SHP77 treated with DMSO at 0.1 percent for 48 hours (cell line): Measurements from ENCODE around the gene MAP2K2.
A peak's percentile ranks its signal among the peaks of the same experiment; 100 is the strongest.

Experiments
- DNase-seq: peaks from one replicate; lab custom pipeline; 2025; lab: John Stamatoyannopoulos, UW

The MAP2K2 gene

DNA sequence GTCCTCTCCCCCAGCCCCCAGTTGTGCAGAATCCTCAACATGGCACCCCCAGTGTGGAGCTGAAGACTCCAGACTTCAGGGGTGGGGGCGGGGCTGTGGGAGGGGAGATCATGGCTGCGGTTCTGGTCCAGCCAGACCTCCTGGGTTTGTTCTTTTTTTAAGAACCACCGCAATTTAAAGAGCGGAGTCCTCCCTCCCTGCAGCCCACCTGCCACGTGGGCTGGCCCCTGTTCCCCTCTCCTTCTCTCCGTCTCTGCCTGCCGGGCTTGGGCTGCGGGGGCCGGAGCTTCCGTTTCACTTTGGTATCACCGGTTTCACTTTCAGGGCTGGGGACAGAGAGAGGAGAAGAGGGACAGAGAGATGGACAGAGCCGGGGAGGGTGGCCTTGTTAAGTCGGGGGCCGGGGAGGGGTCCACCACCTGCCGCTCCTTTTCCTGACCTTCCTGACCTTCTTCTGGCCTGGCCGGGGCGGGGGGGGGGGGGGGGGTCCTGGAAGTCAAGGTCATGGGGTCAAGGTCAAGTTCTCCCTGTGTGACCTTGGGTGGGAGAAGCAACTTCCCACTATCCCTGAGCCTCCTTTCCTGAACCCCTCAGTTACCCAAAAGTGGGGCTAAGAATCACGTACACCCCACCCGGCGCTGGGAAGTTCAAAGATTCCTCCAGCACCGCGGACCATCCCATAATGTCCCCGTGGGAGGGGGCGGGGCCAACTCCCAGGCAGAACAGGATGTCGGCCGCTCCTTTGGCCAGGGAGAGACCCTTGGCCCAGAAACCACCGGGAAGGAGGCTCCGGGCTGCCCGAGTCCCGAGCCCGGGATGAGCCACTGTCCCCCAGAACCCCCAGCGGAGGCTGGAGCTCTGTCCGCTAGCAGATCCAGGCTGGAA, 45.9 kb downstream of the MAP2K2 start:
- no peak for DNase-seq

DNA sequence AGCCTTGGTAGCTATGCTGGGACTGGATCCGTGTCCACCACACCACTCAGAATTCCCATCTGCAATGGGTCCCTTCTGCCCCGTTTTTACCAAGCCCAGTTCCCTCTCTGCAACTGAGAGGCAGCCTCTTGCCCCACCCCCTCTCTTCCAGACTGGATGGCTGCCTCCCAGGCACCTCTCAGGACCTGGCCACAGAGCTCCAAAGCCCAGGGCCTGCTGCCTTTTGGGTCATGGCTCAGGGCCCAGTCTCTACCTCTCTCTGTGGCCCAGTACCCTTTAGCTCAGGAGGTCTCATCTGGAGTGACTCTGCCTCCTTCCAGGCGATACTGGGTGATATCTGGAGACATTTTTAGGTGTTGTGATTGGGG, 46.9 kb downstream of the MAP2K2 start:
- no peak for DNase-seq

DNA sequence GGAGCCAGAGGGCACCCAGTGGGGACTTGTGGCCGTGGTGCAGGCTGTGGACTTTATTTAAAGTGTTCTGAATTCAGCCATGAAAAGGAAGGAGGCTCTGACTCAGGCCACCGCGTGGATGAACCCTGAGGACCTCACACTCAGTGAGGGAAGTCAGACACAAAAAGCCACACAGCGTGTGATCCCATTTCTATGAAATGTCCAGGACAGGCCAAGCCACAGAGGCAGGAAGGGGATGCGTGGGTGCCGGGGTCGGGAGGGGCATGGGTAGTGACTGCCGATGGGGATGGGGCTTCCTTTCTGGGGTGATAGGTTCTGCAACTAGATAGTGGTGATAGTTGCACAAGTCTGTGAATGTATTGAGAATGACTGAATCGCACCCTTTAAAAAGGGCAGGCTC, 48.5 kb downstream of the MAP2K2 start:
- DNase-seq = no peak

DNA sequence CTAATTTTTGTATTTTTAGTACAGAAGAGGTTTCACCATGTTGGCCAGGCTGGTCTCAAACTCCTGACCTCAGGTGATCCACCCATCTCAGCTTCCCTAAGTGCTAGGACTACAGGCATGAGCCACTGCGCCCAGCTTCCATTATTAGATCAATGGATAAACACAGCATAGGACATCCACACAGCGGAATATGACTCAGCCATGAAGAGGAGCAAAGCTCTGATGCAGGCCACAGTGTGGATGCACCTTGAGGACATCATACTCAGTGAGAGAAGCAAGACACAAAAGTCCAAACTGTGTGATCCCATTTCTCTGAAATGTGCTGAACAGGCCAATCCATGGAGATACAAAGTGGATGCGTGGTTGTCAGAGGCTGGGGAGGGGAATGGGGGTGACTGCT, 52.3 kb downstream of the MAP2K2 start:
- DNase-seq = no peak

DNA sequence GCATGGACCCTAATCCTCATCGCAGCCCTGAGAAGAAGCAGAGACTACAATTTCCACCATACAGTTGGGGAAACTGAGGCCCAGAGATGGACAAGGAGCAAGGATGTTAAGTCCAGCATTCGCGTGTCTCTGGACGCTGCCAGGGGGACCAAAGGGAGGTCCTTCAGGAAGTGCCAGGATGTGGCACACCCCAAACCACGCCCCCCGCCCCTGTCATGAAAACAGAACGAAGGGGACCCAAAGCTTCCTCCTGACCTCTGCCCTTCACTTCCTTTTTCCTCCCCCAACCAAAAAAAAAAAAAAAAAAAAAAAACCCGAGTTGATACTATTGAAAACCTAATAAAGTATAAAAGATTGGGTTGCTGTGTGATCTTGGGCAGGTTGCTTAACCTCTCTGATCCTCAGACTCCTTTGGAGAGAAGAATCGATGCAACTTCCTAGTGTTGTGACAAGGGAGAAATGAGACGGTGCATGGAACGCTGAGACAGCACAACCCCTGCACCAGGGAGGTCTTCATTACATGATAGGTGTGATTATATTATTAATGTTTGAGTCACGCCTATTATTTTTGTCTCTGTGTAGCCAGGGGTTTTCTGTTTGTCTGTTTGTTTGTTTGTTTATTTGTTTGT, 54.5 kb downstream of the MAP2K2 start:
- DNase-seq = no peak

DNA sequence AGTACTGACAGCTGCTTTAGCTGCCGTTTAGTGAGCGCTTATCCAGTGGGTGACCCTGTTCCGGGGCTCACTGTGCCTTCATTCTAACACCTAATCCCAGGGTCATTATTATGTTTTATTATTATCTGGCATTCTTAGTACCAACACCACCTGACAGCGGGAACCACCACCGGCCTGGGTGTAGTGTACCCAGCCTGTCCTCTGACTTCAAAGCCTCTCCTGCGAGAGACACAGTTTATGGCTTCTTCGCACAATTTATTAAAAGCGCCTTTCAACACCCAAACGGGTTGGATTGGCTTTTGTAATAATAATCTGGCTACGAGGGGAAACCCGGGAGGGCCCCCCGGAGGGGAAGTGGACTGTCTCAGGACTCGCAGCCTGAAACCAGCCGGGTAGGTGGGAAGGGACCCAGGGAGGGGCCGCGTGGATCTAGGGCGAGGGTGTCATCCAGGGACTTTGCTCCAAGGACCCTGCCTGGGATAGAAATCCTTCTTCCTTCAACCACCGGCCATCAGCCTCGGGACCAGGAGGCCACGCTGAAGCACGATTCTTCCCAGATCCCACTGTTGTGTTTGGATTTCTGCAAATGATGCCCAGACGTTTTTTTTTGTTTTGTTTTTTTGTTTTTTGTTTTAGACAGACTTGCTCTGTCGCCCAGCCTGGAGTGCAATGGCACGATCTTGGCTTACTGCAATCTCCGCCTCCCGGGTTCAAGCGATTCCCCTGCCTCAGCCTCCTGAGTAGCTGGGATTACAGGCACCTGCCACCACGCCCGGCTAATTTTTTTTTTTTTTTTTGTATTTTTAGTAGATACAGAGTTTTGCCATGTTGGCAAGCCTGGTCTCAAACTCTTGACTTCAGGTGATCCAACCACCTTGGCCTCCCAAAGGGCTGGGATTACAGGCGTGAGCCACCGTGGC, 55.6 kb downstream of the MAP2K2 start:
- no peak for DNase-seq

DNA sequence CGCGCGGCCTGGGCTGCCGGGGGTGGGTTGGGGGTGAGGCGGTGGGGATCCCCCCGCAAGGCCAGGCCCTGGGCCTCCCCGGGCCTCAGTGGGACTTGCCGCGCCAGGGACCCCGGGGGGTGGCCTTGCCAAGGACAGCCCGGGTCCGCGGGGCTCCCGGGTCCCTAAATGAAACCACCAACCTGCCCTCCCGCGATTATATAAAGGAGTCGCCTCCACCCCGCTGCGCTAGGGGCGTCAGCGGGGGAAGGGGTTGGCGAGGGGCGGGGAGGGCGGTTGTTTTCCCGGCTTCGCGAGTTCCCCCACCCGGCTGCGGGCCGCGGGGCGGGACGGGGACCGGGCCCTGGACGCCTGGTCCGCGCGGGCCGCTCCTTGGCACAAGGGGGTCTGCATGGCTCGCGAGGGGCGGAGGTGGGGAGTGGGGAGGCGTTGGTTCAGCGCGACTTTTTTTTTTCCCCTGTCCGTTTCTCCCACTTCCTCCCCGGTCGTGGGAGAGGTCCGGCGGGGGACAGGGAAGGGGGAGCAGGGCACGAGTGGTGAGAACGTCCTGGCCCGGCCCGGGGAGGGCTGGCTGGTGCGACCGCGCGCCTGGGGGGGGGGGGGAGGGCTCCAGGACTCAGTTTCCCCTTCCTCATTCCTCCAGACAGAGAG, 56.4 kb downstream of the MAP2K2 start:
- no peak for DNase-seq

DNA sequence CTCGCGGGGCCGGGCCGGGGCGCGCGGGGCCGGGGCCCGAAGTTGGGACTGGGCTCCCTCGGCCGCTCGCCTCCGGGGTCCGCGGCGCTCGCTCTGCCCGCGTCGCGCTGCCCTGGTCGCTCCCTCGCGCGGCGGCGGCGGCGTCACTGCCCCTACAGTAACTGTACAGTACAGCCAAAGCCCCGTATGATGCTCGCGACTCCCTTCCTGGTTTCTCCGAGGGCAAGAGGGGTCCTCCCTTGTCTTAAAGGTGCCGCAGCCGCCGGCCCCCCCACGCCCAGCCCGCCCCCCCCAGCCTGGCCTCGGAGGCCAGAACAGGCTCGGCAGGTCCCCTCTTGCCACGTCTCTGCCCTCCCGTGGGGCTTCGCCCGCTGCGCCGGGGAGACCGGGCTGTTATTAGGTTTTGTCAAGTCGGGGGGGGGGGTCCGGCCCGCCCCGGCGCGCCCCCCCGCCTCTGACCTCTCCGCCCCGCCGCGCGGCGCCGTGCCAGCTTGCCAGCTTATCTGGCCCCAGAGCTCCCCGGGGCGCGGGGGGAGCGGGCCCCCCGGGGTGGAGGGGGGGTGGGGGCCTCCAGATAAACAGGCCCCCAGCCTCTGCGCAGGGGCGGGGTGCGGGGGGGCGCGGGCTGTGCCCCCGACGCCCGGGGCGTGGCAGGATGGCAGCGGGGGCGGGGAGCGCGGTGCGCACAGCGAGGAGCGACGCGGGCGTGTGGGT, 57.1 kb downstream of the MAP2K2 start, which contains the start of gene ZBTB7A:
TSS of gene ZBTB7A (minus strand) at position 218 of the 714 bp plus-strand sequence. CDS start 11,667 bp downstream, outside the sequence.
- DNase-seq = no peak

DNA sequence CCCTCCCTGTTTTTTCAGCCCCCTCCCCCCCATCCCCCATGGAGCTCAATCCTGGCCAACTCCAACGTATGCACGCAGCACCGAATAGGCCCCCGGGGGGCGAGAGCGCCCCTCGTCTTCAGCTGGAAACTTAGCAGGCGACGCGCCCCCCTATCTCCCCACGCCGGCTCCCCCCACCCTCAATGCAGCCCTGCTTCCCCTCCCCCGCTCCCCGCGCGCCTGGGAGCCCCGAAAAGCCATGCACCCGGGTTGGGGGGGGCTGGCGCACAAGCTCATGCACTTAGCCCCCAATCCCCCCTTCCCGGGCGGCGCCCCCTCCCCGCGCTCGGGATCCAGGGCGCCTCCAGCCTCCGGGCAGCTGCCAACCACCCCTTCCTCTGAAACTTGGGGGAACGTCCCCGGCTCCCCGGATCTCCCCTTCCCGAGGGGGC, 57.7 kb downstream of the MAP2K2 start:
- DNase-seq = no peak

DNA sequence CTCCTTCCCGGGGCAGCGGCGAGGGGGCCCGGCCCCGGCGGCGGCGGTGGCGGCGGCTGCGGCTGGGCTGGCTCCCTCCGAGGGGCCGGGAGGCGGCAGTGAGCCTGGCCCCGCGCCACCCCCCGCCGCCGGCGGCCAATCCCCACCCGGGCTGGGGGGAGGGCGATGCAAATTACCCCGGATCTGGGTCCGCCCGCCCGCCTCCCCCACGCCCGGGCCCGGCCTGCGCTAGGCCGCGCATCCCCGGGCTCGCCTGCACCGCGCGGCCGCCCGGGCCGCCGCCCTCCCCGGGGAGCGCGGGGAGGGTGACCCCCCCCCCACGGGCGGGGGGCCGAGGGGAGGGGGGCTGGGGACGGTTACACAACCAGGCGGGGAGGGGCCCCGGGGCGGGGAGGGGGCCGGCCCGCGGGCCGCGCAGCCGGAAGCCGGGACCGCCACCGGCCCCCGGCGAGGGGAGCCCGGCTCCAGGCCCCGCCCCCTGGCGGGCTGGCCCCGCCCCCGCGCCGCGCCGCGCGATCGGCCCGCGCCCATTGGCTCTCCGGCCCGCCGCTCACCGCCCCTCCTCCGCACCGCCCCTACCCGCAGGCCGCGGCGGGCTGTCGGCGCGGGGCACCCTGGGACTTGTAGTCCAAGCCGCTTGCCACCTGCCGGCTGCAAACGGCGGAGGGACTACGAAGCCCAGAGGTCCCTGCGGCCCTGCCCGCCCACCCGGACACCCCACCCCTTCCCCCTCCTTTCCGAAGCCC, 58.3 kb downstream of the MAP2K2 start:
- DNase-seq = peak; percentile 75

DNA sequence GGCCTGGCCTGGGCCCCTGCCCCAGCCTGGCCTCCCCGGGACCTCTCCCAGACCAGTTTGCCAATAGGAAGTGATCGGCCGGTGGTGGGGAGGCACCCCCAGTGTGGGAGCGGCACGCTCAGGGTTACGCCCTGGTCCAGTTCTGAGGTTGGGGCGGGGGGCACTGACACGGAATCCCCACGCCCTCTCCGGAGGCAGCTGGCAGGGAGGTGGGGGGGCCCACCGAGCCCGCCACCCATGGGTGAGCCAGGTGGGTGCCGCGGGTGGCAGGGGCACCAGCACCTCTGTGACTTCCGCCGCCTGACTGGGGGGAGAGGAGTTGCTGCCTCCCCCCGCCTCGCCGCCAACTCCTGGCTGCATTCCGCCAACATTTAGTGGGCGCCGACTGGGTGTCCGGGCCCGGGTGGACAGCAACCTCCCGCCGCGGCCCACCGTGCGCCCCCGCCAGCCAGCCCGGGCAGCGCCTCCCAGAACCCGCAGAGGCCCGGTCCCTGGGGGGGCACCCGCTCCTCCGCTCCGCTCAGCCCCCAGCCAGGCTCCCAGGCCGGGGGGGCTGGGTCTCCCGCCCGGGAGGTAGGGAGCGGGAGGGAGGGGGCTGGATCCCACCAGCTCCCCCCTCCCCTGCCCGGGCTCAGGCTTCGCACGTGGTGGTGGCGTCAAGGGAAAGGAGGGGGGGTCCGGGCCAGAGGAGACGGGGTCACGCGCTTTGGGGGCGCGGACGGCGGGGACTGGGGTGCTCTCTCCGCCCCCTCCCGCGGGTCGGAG, 59.2 kb downstream of the MAP2K2 start:
- no peak for DNase-seq

DNA sequence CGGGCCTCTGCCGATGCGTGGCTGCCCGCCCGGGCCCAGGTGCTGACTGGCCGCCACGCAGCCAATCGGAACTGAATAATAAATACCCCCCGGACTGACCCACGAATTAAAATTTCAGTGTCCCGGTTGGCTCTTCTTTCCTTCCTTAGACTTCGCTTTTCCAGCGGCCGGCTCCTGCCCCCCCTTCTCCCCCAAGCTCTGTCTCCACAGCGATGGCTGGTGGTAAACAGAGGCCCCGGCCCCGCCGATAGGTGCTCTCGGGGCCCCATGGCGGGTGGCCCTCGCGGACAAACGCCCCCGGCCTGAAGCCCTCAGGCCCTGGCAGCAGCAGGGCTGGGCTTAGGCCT, 59.8 kb downstream of the MAP2K2 start:
- no peak for DNase-seq

DNA sequence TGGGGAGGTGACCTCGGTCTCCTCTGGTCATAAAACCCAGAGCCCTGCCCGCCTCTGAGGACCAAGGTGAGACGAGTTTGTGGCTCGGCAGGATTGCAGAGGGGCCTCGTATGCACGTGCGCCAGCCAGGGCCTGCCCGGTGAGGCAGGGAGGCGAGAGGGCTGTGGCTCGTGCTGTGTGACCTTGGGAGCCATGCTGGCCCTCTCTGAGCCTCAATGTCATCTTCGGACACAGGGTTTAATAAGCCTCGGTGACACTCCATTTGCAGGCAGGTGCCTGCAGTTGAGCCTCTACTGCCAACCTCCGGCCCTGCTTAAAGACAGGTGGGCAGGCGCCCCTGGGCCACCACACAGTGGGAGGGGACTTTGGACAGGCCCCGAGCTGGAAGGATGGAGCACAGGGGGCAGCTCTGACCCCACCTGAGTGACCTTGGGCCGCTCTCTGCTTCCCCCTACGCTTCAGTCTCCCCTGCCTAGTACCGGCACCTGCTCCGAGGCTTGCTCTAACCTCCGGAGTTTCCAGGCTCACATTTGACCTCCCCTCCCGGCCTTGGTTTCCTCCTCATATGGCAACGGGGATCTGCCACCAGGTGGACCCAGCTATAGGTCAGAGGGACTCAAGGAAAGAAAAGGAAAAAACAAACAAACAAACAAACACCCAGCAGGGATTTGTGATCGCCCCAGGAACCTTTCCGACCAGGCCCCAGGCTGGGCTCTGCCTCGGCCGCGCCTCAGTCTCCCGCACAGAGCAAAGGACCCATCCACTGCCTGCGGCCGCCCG, 60.4 kb downstream of the MAP2K2 start:
- DNase-seq = no peak

DNA sequence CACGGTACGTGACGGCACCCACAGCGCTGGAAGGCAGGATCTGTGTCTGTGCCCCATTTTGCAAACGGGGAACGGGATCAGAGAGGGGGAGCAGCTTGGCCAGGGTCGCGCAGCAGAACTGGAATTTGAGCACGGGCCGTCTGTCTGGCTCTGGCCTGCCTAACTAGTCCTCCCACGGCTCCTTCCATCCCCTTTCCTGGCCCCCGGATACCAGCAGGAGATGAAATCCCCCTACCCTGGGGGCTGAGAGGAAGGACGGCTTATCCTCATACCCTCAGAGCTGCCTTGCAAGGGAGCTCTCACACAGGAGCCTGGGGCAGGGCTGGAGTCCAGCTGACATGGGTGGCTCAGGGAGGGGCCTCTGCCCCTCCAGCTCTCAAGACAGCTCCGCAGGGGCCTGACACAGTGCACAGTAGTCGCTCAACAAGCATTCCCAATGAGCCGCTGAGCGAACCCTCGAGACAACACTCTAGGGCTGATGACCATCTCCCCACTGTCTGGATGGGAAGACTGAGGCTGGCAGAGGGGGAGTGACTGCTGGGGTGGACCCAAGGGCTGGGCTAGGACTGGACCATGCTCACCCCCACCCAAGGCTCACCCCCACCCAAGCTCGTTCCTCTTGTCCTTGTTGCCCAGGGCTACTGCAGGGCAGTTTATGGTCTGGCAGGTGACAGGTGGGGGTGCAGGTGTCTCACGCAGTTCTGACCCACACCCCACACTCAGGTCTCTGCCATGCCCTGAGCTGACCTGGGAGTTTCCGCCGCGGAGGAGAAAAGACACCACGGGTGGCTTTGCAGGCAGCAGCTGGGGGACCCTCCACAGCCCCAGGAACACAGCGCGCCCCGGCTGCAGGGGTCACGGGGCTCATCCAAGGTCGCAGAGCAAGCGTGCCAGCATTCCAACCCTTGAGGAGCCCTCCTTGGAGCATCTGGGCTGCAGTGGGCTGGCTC, 61.2 kb downstream of the MAP2K2 start:
- no peak for DNase-seq

DNA sequence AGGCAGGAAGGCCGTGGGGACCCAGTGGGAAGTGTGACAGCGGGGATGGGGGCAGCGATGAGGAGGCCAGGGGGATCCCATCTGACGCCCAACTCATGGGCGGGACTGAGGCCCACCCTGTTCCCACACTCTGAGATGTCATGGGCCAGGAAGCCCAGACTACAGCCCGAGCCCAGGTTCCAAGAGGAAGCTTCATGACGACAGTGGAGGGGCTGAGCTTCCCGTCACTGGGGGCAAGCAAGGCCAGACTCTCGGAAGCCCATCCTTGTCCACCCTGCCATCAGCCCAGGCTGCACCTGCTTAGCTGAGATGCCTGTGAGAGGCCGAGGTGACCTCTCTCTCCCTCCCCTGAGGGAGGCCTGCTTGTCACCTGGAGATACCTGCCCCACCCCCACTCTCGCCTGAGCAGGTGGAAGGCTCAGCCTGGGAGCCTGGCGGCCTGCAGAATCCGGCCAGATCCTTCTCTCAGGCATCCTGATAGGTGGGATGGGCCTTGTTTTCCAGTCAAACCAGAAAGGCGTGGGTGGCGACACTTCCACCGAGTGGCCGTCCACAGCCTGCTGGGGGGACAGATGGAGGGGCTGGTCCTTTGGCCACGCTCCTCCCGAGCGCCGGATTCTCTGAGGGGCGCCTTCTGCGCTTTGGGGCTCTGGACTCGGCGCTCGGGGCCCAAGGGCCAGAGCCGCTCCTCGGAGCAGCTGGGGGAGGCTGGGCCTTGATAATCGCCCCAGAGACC, 62.1 kb downstream of the MAP2K2 start:
- DNase-seq = no peak

DNA sequence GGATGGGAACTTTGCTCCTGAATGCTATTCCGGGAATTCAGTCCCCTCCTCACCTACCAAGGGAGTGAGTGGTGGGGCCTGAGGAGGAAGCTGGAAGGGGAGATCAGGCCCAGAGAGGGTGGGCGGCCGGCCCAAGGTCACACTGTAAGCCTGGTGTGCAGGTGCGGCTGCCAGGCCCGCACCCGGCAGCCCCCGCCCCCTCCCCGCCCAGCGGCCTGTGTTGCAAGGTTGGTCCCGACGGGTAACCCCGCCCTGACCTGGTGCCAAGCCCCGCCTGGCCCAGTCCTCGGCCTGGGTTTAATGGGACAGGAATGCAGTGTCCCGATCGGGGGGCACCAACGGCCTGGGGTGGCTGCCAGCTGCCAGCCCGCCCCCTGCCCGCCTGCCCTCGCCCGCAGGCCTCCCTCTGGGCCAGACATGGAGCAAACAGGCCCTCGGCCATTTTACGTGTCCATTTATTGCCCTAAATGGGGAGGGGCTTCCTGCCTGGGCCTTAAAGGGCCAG, 62.7 kb downstream of the MAP2K2 start:
- DNase-seq = no peak

DNA sequence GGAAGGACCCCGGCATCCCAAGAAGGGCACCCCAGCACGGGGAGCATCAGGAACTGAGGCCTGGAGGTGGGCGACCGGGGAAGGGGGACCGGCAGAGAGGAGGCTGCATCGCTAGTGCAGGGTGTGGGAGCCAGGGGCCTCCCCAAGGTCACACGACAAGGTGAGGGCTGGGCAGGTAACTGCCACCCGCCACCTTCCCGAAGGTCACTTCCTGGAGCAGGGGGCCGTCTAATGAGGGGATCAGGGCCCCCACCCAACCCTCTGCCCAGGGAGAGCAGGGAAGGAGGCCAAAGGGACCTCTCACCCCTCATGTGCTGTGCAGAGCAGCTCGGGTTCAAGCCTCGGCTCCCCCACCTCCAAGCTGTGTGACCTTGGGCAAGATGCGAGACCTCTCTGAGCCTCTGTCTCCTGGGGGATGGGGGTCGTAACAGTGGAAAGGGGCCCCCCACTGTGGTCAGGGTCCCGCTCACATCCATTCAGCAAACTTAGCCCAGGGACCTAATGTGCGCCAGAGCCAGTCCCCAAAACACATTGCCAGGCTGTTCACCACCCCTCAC, 63.2 kb downstream of the MAP2K2 start:
- no peak for DNase-seq
